Upper lobe of right lung (tissue), 1 donor: ENCODE measurements around the gene TMEM231. TPM values are rescaled to one million over a fixed set of nuclear protein-coding genes. Genes with fewer than 3 reads are reported as not detected.

Source experiments
- ATAC-seq: fragments of 200-7000 bp; cut with Tn5 transposase; one replicate; pipeline ENCODE4 v1.9.1; 2020; ENCODE audit warnings: mild to moderate bottlenecking, moderate library complexity
- DNase-seq: peaks from one replicate; pipeline ENCODE4 v3.0.0-alpha.2; 2020
- H3K27ac ChIP-seq: fragments of 200-600 bp; one replicate; pipeline ENCODE4 v1.8.0; 2022
- H3K27me3 ChIP-seq: fragments of 200-600 bp; one replicate; pipeline ENCODE4 v1.8.0; 2022; ENCODE audit warnings: mild to moderate bottlenecking
- H3K36me3 ChIP-seq: fragments of 200-600 bp; one replicate; pipeline ENCODE4 v1.8.0; 2022
- H3K4me1 ChIP-seq: fragments of 200-600 bp; one replicate; pipeline ENCODE4 v1.8.0; 2022
- H3K4me3 ChIP-seq: fragments of 200-600 bp; one replicate; pipeline ENCODE4 v1.8.0; 2022; ENCODE audit warnings: mild to moderate bottlenecking
- H3K9me3 ChIP-seq: fragments of 200-600 bp; one replicate; pipeline ENCODE4 v1.8.0; 2022
- intact Hi-C: fragments of 100-400 bp; cut with DNase I; formaldehyde crosslinking; loops from one replicate; pipeline ENCODE4 v1.11.0; 2022
- long read RNA-seq: library from polyadenylated mRNA; unstranded; transcript quantifications from one replicate; pipeline ENCODE4 v2.0.0, GENCODE V29; 2021
- total RNA-seq: library from RNA; stranded (reverse); fragmentation: NEBNext Ultra II Directional; extraction: Animal tissue kit (Norgen Biotek cat#: 25700); gene quantifications from one replicate; pipeline ENCODE4 v1.2.1, GENCODE V29; 2021
- TF ChIP-seq, protein P1 (sequence below): fragments of 200-600 bp; IDR thresholded peaks from one replicate; pipeline ENCODE4 v1.8.0; 2022; ENCODE audit warnings: antibody characterized with exemption
- donor health status: DM: no; HTN: yes; CAD: no; lungs with severe emphysema.

The TMEM231 gene, protein sequence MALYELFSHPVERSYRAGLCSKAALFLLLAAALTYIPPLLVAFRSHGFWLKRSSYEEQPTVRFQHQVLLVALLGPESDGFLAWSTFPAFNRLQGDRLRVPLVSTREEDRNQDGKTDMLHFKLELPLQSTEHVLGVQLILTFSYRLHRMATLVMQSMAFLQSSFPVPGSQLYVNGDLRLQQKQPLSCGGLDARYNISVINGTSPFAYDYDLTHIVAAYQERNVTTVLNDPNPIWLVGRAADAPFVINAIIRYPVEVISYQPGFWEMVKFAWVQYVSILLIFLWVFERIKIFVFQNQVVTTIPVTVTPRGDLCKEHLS
- total RNA-seq, result 4.5 TPM
- long read RNA-seq, full-length matches to known transcripts, result 11 of 16 reads
- long read RNA-seq, partial matches to known transcripts, result 0 of 16 reads
- long read RNA-seq, other reads (novel, unspliced or antisense), result 5 of 16 reads

DNA sequence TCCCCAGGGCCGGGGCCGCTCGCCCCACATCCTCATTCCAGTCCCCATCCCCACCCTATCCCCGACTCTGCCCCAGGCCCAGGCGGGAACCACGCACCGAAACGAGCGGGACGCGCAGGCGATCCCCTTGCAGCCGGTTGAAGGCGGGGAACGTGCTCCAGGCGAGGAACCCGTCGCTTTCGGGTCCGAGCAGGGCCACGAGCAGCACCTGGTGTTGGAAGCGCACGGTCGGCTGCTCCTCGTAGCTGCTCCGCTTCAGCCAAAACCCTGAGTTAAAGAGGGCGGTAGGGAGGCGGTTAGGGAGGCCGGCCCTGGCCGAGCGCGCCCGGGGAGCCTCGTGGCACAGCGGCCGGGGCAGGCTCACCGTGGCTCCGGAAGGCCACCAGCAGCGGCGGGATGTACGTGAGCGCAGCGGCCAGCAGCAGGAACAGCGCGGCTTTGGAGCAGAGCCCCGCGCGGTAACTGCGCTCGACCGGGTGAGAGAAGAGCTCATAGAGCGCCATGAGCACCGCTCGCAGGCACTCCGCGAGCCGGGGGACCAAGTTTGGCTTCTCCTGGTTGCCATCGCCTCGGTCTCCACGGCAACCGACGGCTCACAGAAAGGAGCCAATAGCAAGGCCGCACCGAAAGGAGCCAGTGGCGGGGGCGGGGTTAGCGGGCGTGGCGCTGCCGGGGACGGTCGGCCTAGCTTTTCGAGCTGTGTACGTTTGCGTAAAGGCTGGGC lies at the start of gene TMEM231:
Gene TMEM231 (minus strand): TSS at position 546 of the 724 bp plus-strand sequence. CDS start 43 bp downstream, at position 503.
- Histone ChIP-seq H3K36me3 (no peaks in the 10 kb centered on the region), H3K27ac (peak within 1 kb of the TSS; percentile 74), H3K9me3 (no peaks in the 10 kb centered on the region), H3K4me1 (peaks cover 11% of the 10 kb centered on the region), H3K4me3 (peak within 1 kb of the TSS; percentile 75), H3K27me3 (no peaks in the 10 kb centered on the region)
- DNase-seq (peak; percentile 99), ATAC-seq (peak; percentile 99)
- intact Hi-C loops, result no loop called here
- TF ChIP-seq, protein P1, sequence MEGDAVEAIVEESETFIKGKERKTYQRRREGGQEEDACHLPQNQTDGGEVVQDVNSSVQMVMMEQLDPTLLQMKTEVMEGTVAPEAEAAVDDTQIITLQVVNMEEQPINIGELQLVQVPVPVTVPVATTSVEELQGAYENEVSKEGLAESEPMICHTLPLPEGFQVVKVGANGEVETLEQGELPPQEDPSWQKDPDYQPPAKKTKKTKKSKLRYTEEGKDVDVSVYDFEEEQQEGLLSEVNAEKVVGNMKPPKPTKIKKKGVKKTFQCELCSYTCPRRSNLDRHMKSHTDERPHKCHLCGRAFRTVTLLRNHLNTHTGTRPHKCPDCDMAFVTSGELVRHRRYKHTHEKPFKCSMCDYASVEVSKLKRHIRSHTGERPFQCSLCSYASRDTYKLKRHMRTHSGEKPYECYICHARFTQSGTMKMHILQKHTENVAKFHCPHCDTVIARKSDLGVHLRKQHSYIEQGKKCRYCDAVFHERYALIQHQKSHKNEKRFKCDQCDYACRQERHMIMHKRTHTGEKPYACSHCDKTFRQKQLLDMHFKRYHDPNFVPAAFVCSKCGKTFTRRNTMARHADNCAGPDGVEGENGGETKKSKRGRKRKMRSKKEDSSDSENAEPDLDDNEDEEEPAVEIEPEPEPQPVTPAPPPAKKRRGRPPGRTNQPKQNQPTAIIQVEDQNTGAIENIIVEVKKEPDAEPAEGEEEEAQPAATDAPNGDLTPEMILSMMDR, result no peak

GRCh38 chr16:75603241-75603640 lies 47.2 kb upstream of the TMEM231 start:
- Histone ChIP-seq H3K9me3 (no peaks in the 10 kb centered on the region), H3K27me3 (no peaks in the 10 kb centered on the region), H3K4me1 (no peaks in the 10 kb centered on the region), H3K36me3 (peaks cover 74% of the 10 kb centered on the region), H3K4me3 (no peak overlapping the region), H3K27ac (no peak overlapping the region)
- TF ChIP-seq, protein P1, result no peak
- ATAC-seq (no peak), DNase-seq (no peak)
- intact Hi-C loops, result no loop called here

- Histone ChIP-seq H3K27me3 (no peaks in the 10 kb centered on the region), H3K9me3 (no peaks in the 10 kb centered on the region), H3K4me3 (no peak overlapping the region), H3K27ac (no peak overlapping the region), H3K36me3 (peaks cover 60% of the 10 kb centered on the region), H3K4me1 (no peaks in the 10 kb centered on the region)
- ATAC-seq (no peak), DNase-seq (no peak)
- TF ChIP-seq, protein P1, result no peak
- intact Hi-C loops, result no loop called here
Measured at GRCh38 chr16:75599452-75600277, 43.6 kb upstream of the TMEM231 start.

DNA sequence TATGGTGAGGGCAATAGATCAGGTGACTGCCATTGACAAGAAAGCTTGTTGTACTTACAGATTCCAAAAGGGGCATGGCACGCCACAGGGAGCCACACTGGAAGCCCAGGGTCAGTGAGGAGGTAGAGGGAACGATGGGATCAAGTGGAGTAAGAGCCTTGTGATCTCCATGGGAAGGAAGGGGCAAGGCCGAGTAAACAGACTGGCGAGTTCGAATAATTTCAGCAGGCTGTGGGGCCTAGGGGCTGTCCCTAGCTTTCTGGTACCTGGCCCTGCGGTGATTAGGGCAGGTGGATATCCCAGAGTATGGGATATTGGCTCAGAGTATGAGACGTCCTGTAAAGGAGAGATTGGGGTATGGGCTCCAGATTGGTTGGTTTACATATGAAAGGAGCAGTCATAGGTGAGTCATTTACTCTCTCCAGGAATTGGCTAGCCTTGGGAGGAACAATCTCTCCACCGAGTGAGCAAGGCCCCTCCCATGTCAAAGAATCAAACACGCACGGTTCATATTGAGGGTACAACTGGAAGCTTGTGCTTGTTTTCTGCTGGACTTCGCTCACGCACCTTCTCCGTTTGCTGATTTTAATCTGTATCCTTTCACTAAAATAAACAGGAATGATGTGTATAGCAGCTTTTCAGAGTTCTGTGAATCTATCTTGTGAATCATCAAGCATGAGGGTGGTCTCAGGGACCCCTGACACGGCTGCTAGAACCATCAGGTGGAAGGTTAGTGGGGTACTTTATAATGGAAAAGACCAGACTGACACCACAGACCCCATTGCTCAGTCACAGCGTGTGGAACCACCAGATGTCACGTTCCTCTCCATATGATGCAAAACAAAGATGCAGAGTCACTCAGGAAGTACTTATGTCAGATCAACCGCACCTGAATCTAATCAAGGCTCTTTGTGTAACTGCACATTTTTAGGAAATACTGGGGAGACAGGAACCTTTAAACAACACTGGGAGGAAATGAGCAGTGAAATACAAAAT lies 38.1 kb upstream of the TMEM231 start:
- H3K27ac ChIP-seq, result no peak overlapping the region
- intact Hi-C loops, result no loop called here
- H3K4me1 ChIP-seq, result peaks cover 4% of the 10 kb centered on the region
- DNase-seq (no peak), ATAC-seq (no peak)
- TF ChIP-seq, protein P1, result no peak
- H3K9me3 ChIP-seq, result no peaks in the 10 kb centered on the region
- H3K36me3 ChIP-seq, result peaks cover 12% of the 10 kb centered on the region
- no peaks in the 10 kb centered on the region for H3K27me3 ChIP-seq
- no peak overlapping the region for H3K4me3 ChIP-seq
